Measurements from ENCODE around the gene MYO1B. TPM values are rescaled to one million over a fixed set of nuclear protein-coding genes. Genes with fewer than 3 reads are reported as not detected.

The MYO1B gene
- polyA plus RNA-seq, 1 donor from 2014 or later: 72.2 TPM

DNA sequence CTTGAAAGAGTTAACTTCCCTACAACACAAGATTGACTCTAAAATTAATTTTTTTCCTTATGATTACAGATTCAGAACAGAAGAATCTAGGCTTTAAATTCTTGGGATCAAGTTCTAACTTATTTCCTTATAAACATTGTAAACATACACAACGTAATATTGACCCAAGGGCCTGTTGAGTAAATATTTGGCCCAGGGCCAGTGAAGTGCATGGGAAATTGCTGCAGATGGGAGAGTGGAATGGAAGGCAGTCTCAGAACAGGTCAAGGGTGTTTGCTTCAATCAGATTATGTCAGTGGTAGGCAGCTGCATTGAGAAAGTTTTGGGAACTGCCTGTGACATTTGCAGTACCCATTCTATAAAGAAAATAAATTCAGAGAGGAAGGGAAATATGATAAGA, 137.6 kb downstream of the MYO1B start:
- no peak overlapping the region for H3K4me3 ChIP-seq (ENCODE audit: low read length)
- no peak overlapping the region for H2AFZ ChIP-seq (ENCODE audit: low read depth, low read length)
- H3K9me3 ChIP-seq (ENCODE audit: low read length): no peaks in the 10 kb centered on the region
- no peaks in the 10 kb centered on the region for H3F3A ChIP-seq (ENCODE audit: insufficient read depth, low read length, poor library complexity, severe bottlenecking)
- H3K79me2 ChIP-seq (replicated peaks; ENCODE audit: insufficient read depth, low read length): no peaks in the 10 kb centered on the region
- H3K4me2 ChIP-seq (ENCODE audit: low read length): no peak overlapping the region
- no peaks in the 10 kb centered on the region for H4K20me1 ChIP-seq (ENCODE audit: insufficient read depth)
- no peaks in the 10 kb centered on the region for H3K9me2 ChIP-seq (ENCODE audit: insufficient read depth, low read length)
- no peak for TF ChIP-seq MXI1 (conservative IDR thresholded peaks at IDR 0.05; ENCODE audit: poor library complexity, severe bottlenecking)
- no peak for TF ChIP-seq POLR2AphosphoS5 (IDR thresholded peaks at IDR 0.05)
- TF ChIP-seq TAF1 (IDR thresholded peaks at IDR 0.05; ENCODE audit: low read depth): no peak
- TF ChIP-seq RAD21 (conservative IDR thresholded peaks at IDR 0.05): no peak
- no peak for TF ChIP-seq EP300 (conservative IDR thresholded peaks at IDR 0.05; ENCODE audit: poor library complexity, severe bottlenecking)
- H3K9ac ChIP-seq (ENCODE audit: low read length): no peak overlapping the region
- no peaks in the 10 kb centered on the region for H3K36me3 ChIP-seq (ENCODE audit: insufficient read depth, low read length)
- no peaks in the 10 kb centered on the region for H3K27me3 ChIP-seq (ENCODE audit: insufficient read depth, low read depth, low read length)
- no peak overlapping the region for H3K27ac ChIP-seq (ENCODE audit: low read length)

GRCh38 chr2:191383486-191383885, 138.3 kb downstream of the MYO1B start:
- no peak for TF ChIP-seq EZH2 (IDR thresholded peaks at IDR 0.05; ENCODE audit: borderline replicate concordance, insufficient read depth, low read length, poor library complexity, severe bottlenecking)
- TF ChIP-seq RAD21 (conservative IDR thresholded peaks at IDR 0.05): no peak
- no peak for TF ChIP-seq TAF1 (IDR thresholded peaks at IDR 0.05; ENCODE audit: low read depth)
- TF ChIP-seq SMC3 (conservative IDR thresholded peaks at IDR 0.05; ENCODE audit: poor library complexity): no peak
- TF ChIP-seq EP300 (conservative IDR thresholded peaks at IDR 0.05; ENCODE audit: poor library complexity, severe bottlenecking): no peak
- no peak for TF ChIP-seq POLR2AphosphoS5 (IDR thresholded peaks at IDR 0.05)
- no peak for TF ChIP-seq MXI1 (conservative IDR thresholded peaks at IDR 0.05; ENCODE audit: poor library complexity, severe bottlenecking)
- no peak for TF ChIP-seq REST (IDR thresholded peaks at IDR 0.05; ENCODE audit: borderline replicate concordance)
- no peak for TF ChIP-seq CTCF (IDR thresholded peaks at IDR 0.05; ENCODE audit: poor library complexity, severe bottlenecking)
- H3K4me2 ChIP-seq (ENCODE audit: low read length): no peak overlapping the region
- H3K9ac ChIP-seq (ENCODE audit: low read length): no peak overlapping the region
- H3K4me3 ChIP-seq (ENCODE audit: low read length): no peak overlapping the region
- H3K36me3 ChIP-seq (ENCODE audit: insufficient read depth, low read length): no peaks in the 10 kb centered on the region
- no peaks in the 10 kb centered on the region for H3K27me3 ChIP-seq (ENCODE audit: insufficient read depth, low read depth, low read length)
- H2AFZ ChIP-seq (ENCODE audit: low read depth, low read length): no peak overlapping the region
- H3K9me2 ChIP-seq (ENCODE audit: insufficient read depth, low read length): no peaks in the 10 kb centered on the region
- H3K9me3 ChIP-seq (ENCODE audit: low read length): no peaks in the 10 kb centered on the region
- no peaks in the 10 kb centered on the region for H3K79me2 ChIP-seq (replicated peaks; ENCODE audit: insufficient read depth, low read length)
- H3K27ac ChIP-seq (ENCODE audit: low read length): no peak overlapping the region
- no peaks in the 10 kb centered on the region for H3F3A ChIP-seq (ENCODE audit: insufficient read depth, low read length, poor library complexity, severe bottlenecking)
- no peaks in the 10 kb centered on the region for H4K20me1 ChIP-seq (ENCODE audit: insufficient read depth)
